NT2/D1 (cell line): ENCODE results near the gene ZDHHC17.

Experiments
- SUZ12 ChIP-seq: IDR thresholded peaks from 2 replicates; pipeline ENCODE4 v1.6.1; 2011; ENCODE audit not compliant: insufficient read length, insufficient read depth; ENCODE audit errors: extremely low read depth
- YY1 ChIP-seq: IDR thresholded peaks from 2 replicates; pipeline ENCODE4 v1.6.1; 2011; ENCODE audit not compliant: insufficient read length, insufficient read depth
- ZNF274 ChIP-seq: IDR thresholded peaks from 2 replicates; pipeline ENCODE4 v1.6.1; 2011; ENCODE audit warnings: mild to moderate bottlenecking, low read depth, low read length

DNA sequence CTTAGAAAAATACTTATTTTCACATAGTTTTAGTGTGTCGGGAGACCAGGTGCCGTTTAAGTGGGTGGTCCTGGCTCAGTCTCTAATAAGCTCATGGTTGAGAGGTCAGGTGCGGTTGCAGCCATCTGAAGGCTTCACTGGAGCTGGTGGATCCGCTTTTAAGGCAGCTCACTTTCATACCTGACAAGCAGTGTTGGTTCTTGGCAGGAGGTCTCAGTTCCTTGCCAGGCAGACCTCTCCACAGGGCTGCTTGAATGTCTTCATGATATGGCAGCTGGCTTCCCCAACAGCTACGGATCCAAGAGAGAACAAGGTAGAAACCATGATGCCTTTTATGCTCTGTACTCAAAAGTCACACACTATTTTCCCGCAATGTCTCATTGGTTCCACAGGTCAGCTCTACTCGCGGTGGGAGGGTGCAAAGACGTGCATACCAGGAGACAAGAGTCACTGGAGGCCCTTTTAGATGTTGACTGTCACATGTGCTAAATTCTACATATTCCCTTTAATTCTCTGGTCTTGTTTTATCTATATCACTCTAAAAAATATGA is 8.0 kb upstream of the ZDHHC17 start:
- no peak for TF ChIP-seq SUZ12
- TF ChIP-seq ZNF274: no peak
- no peak for TF ChIP-seq YY1
